H9 (cell line): ENCODE results near the gene CACNA1G. TPM values are rescaled to one million over a fixed set of nuclear protein-coding genes. Genes with fewer than 3 reads are reported as not detected.

ENCODE experiments used
- DNase-seq: peaks from one replicate; pipeline ENCODE4 v3.0.0-alpha.2; 2017
- H2AFZ ChIP-seq: one replicate; pipeline ENCODE4 v1.6.1; 2013; ENCODE audit warnings: mild to moderate bottlenecking, low read length, control low read depth, moderate library complexity
- H2AK5ac ChIP-seq: 2 replicates; pipeline ENCODE4 v1.6.1; 2013; ENCODE audit warnings: low read length, control low read depth, mixed read lengths; ENCODE audit not compliant: insufficient read length
- H2BK120ac ChIP-seq: one replicate; pipeline ENCODE4 v1.6.1; 2013; ENCODE audit warnings: low read depth, mild to moderate bottlenecking, low read length, control low read depth, inconsistent platforms; ENCODE audit not compliant: poor library complexity, severe bottlenecking
- H2BK12ac ChIP-seq: 2 replicates; pipeline ENCODE4 v1.6.1; 2013; ENCODE audit warnings: low read length, control low read depth, mixed read lengths, low read depth; ENCODE audit not compliant: insufficient read length
- H2BK15ac ChIP-seq: 2 replicates; pipeline ENCODE4 v1.6.1; 2013; ENCODE audit warnings: low read depth, low read length, control low read depth
- H2BK20ac ChIP-seq: one replicate; pipeline ENCODE4 v1.6.1; 2013; ENCODE audit warnings: low read depth, mild to moderate bottlenecking, low read length, control low read depth, inconsistent platforms; ENCODE audit not compliant: poor library complexity, severe bottlenecking
- H2BK5ac ChIP-seq: 2 replicates; pipeline ENCODE4 v1.6.1; 2013; ENCODE audit warnings: low read length, control low read depth, mixed read lengths; ENCODE audit not compliant: insufficient read length
- H3K14ac ChIP-seq: 2 replicates; pipeline ENCODE4 v1.6.1; 2013; ENCODE audit warnings: low read length, control low read depth; ENCODE audit not compliant: insufficient read depth
- H3K18ac ChIP-seq: 2 replicates; pipeline ENCODE4 v1.6.1; 2013; ENCODE audit warnings: low read depth, mild to moderate bottlenecking, mixed read lengths, low read length, control low read depth; ENCODE audit not compliant: insufficient read length
- H3K23ac ChIP-seq: 2 replicates; pipeline ENCODE4 v1.6.1; 2013; ENCODE audit warnings: low read length, control low read depth, mixed read lengths, low read depth; ENCODE audit not compliant: insufficient read length
- H3K23me2 ChIP-seq: 2 replicates; pipeline ENCODE4 v1.6.1; 2013; ENCODE audit warnings: low read depth, mild to moderate bottlenecking, mixed read lengths, low read length, control low read depth; ENCODE audit not compliant: insufficient read length, poor library complexity, severe bottlenecking
- H3K27ac ChIP-seq: 2 replicates; pipeline ENCODE4 v1.5.1; 2013; ENCODE audit warnings: low read length, control low read depth, mixed read lengths, low read depth; ENCODE audit not compliant: insufficient read length
- H3K27me3 ChIP-seq: 2 replicates; pipeline ENCODE4 v1.6.1; 2013; ENCODE audit warnings: low read length, control low read depth, inconsistent platforms; ENCODE audit not compliant: insufficient read depth
- H3K4ac ChIP-seq: 2 replicates; pipeline ENCODE4 v1.6.1; 2013; ENCODE audit warnings: low read depth, mild to moderate bottlenecking, control low read depth, inconsistent platforms, low read length, moderate library complexity
- H3K4me1 ChIP-seq: 2 replicates; pipeline ENCODE4 v1.6.1; 2013; ENCODE audit warnings: low read length, control low read depth, inconsistent platforms; ENCODE audit not compliant: insufficient read depth
- H3K4me2 ChIP-seq: 2 replicates; pipeline ENCODE4 v1.6.1; 2013; ENCODE audit warnings: low read length, control low read depth, mixed read lengths; ENCODE audit not compliant: insufficient read length, insufficient read depth
- H3K56ac ChIP-seq: 2 replicates; pipeline ENCODE4 v1.6.1; 2013; ENCODE audit warnings: low read depth, mild to moderate bottlenecking, mixed read lengths, low read length, control low read depth; ENCODE audit not compliant: insufficient read length
- H3K79me1 ChIP-seq: 2 replicates; pipeline ENCODE4 v1.6.1; 2013; ENCODE audit warnings: low read depth, mild to moderate bottlenecking, moderate library complexity, low read length, control low read depth, inconsistent platforms; ENCODE audit not compliant: insufficient read depth, poor library complexity, severe bottlenecking
- H3K79me2 ChIP-seq: 2 replicates; pipeline ENCODE4 v1.6.1; 2013; ENCODE audit warnings: low read length, control low read depth, inconsistent platforms; ENCODE audit not compliant: insufficient read depth
- H3K9ac ChIP-seq: 2 replicates; pipeline ENCODE4 v1.6.1; 2013; ENCODE audit warnings: low read length, control low read depth, mixed read lengths; ENCODE audit not compliant: insufficient read length; ENCODE audit errors: extremely low read depth
- H3K9me3 ChIP-seq: one replicate; pipeline ENCODE4 v1.6.1; 2013; ENCODE audit warnings: low read depth, low read length, inconsistent platforms; ENCODE audit not compliant: control insufficient read depth
- H3T11ph ChIP-seq: one replicate; pipeline ENCODE4 v1.6.1; 2013; ENCODE audit warnings: mild to moderate bottlenecking, low read length, control low read depth, inconsistent platforms
- H4K20me1 ChIP-seq: one replicate; pipeline ENCODE4 v1.6.1; 2013; ENCODE audit not compliant: control insufficient read depth, insufficient read length, insufficient read depth
- H4K5ac ChIP-seq: 2 replicates; pipeline ENCODE4 v1.6.1; 2013; ENCODE audit warnings: low read depth, mild to moderate bottlenecking, mixed read lengths, low read length, control low read depth; ENCODE audit not compliant: insufficient read length
- H4K8ac ChIP-seq: replicated peaks from 2 replicates; pipeline ENCODE4 v1.6.1; 2013; ENCODE audit warnings: low read length, control low read depth, mixed read lengths, low read depth; ENCODE audit not compliant: insufficient read length
- H4K91ac ChIP-seq: 2 replicates; pipeline ENCODE4 v1.6.1; 2013; ENCODE audit warnings: low read depth, mild to moderate bottlenecking, moderate library complexity, mixed read lengths, low read length, control low read depth; ENCODE audit not compliant: insufficient read length
- H3K27ac Mint-ChIP-seq, 3 experiments: 2 replicates in 2 of 3; 3 replicates in 1 of 3; pipeline ENCODE4 v1.8.0; 2020 to 2021; ENCODE audit warnings: mixed read lengths in 3 of 3, mild to moderate bottlenecking in 1 of 3, moderate library complexity in 1 of 3
- H3K27me3 Mint-ChIP-seq: 2 replicates; pipeline ENCODE4 v1.8.0; 2021; ENCODE audit warnings: low read depth, mild to moderate bottlenecking, moderate library complexity, mixed read lengths
- H3K36me3 Mint-ChIP-seq, 3 experiments: 2 replicates in 2 of 3; 3 replicates in 1 of 3; pipeline ENCODE4 v1.8.0; 2020 to 2021; ENCODE audit warnings: low read depth in 3 of 3, mixed read lengths in 3 of 3; ENCODE audit not compliant: insufficient read depth in 1 of 3
- H3K4me1 Mint-ChIP-seq, 2 experiments: 2 replicates each; pipeline ENCODE4 v1.8.0; 2020; ENCODE audit warnings: mixed read lengths in 2 of 2
- H3K4me3 Mint-ChIP-seq, 2 experiments: 2 replicates in 1 of 2; 3 replicates in 1 of 2; pipeline ENCODE4 v1.8.0; 2020 to 2021; ENCODE audit warnings: mild to moderate bottlenecking in 2 of 2, mixed read lengths in 2 of 2, moderate library complexity in 1 of 2
- H3K9me3 Mint-ChIP-seq, 2 experiments: 2 replicates in 1 of 2; 3 replicates in 1 of 2; pipeline ENCODE4 v1.8.0; 2020; ENCODE audit warnings: mild to moderate bottlenecking in 2 of 2, mixed read lengths in 2 of 2, moderate library complexity in 1 of 2
- CTCF ChIP-seq: fragments of 200-600 bp; sonication (generic); conservative IDR thresholded peaks from 3 replicates; pipeline ENCODE4 v1.8.0; 2021; ENCODE audit warnings: antibody characterized with exemption, mild to moderate bottlenecking
- WGBS: extraction: QIAGEN DNeasy Blood & Tissue Kit; methylation state at CpG from one replicate; pipeline ENCODE4 v1.1.7; 2013; ENCODE audit warnings: missing lambda C conversion rate, low lambda C conversion rate, mixed read lengths; ENCODE audit not compliant: insufficient read length; ENCODE audit errors: extremely low coverage; 5-methylcytosine and 5-hydroxymethylcytosine counted together
- total RNA-seq: library from RNA; stranded (reverse); gene quantifications from 2 replicates; pipeline ENCODE4 v1.2.1, GENCODE V29; 2021

The CACNA1G gene
- total RNA-seq, 1 experiment from 2014 or later, result 1.5 TPM

DNA sequence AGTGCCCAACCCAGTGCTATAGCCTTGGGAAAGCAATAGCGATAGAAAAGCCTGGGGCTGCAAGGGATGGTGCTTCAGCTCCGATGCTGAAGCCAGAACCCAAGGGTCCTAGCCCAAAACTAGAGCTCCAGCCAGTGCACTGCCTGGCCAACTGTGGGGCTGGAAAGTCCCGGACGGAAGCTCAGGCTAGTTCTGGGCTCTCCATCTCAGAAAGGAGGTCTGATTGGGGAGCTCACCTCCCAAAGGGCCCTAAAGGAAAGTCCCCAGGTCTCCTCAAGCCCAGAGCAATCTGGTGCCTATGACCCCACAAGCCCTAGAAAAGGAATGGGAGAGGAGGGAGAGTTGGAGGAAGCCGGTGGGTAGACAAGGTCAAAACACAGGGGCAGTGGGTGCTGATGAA lies 72.1 kb downstream of the CACNA1G start:
- no peaks in the 10 kb centered on the region for H3K36me3 Mint-ChIP-seq
- Histone ChIP-seq H4K91ac (no peak overlapping the region), H3K4me2 (no peak overlapping the region), H2BK20ac (no peak overlapping the region), H4K20me1 (no peaks in the 10 kb centered on the region), H3K79me2 (no peaks in the 10 kb centered on the region), H3K9ac (no peak overlapping the region), H3K23ac (no peak overlapping the region), H4K8ac (no peak overlapping the region), H3K27me3 (peaks cover 23% of the 10 kb centered on the region; the same call in 1 of the 2 replicates), H3K4me1 (no peaks in the 10 kb centered on the region), H2BK120ac (no peak overlapping the region), H3K27ac (no peak overlapping the region), H2AK5ac (no peak overlapping the region), H4K5ac (no peak overlapping the region), H3K23me2 (peaks cover 9% of the 10 kb centered on the region), H2BK15ac (no peak overlapping the region), H3K18ac (no peak overlapping the region), H2BK12ac (no peak overlapping the region), H2AFZ (no peak overlapping the region), H3K56ac (no peak overlapping the region), H3T11ph (no peak overlapping the region), H3K4ac (no peak overlapping the region), H3K79me1 (no peaks in the 10 kb centered on the region), H3K9me3 (no peaks in the 10 kb centered on the region), H3K14ac (no peak overlapping the region), H2BK5ac (no peak overlapping the region)
- whole genome bisulfite sequencing, result no CpG with 5 or more reads among the region's 5 CpGs
- DNase-seq, result no peak
- H3K4me1 Mint-ChIP-seq, result peaks cover 17 to 33% of the 10 kb centered on the region in 2 experiments
- H3K27me3 Mint-ChIP-seq, result peaks cover 73% of the 10 kb centered on the region
- no peak for TF ChIP-seq CTCF
- no peak overlapping the region for H3K27ac Mint-ChIP-seq
- H3K9me3 Mint-ChIP-seq, result no peaks in the 10 kb centered on the region
- H3K4me3 Mint-ChIP-seq, result no peak overlapping the region
